SK-N-SH (cell line): ENCODE results near the gene MYO18B.

ENCODE experiments used
- CTCF ChIP-seq: fragments of 200-600 bp; sonication (generic); IDR thresholded peaks from 2 replicates; pipeline ENCODE4 v1.6.1; 2017; ENCODE audit warnings: antibody characterized with exemption, mild to moderate bottlenecking, moderate library complexity
- EP300 ChIP-seq, 2 experiments: IDR thresholded peaks; 2 replicates each; pipeline versions ENCODE4 v1.4.0 to v1.6.1; 2012; ENCODE audit warnings: borderline replicate concordance in 1 of 2, low read depth in 1 of 2, low read length in 1 of 2
- EZH2phosphoT487 ChIP-seq: fragments of 200-600 bp; sonication (generic); IDR thresholded peaks from 2 replicates; pipeline ENCODE4 v1.6.1; 2017; ENCODE audit warnings: low read depth, mixed run types, mild to moderate bottlenecking, antibody characterized with exemption, moderate library complexity, borderline replicate concordance
- MAX ChIP-seq: IDR thresholded peaks from 2 replicates; pipeline ENCODE4 v1.4.0; 2012; ENCODE audit warnings: low read depth
- POLR2AphosphoS5 ChIP-seq: IDR thresholded peaks from 2 replicates; pipeline ENCODE4 v1.6.1; 2012; ENCODE audit warnings: low read depth, low read length
- SIN3A ChIP-seq: IDR thresholded peaks from 2 replicates; pipeline ENCODE4 v1.6.1; 2012; ENCODE audit warnings: low read depth, mild to moderate bottlenecking, low read length, moderate library complexity, borderline replicate concordance
- SMC3 ChIP-seq: IDR thresholded peaks from 2 replicates; pipeline ENCODE4 v1.6.1; 2012; ENCODE audit warnings: low read depth, low read length, improper control_type of control experiment
- TAF1 ChIP-seq: IDR thresholded peaks from 2 replicates; pipeline ENCODE4 v1.6.1; 2012; ENCODE audit warnings: low read depth, mild to moderate bottlenecking, low read length, moderate library complexity, borderline replicate concordance
- USF1 ChIP-seq: IDR thresholded peaks from 2 replicates; pipeline ENCODE4 v1.4.0; 2012; ENCODE audit warnings: low read depth, borderline replicate concordance
- YY1 ChIP-seq: IDR thresholded peaks from 2 replicates; pipeline ENCODE4 v1.4.0; 2012; ENCODE audit warnings: low read depth, mild to moderate bottlenecking

GRCh38 chr22:25754527-25755202, 12.7 kb downstream of the MYO18B start:
- TF ChIP-seq POLR2AphosphoS5 (no peak), SMC3 (no peak), EP300 (IDR thresholded peaks at IDR 0.05; ENCODE audit: borderline replicate concordance in 1 of 2, low read depth in 1 of 2, low read length in 1 of 2) (no peak), USF1 (no peak), YY1 (no peak), TAF1 (no peak), EZH2phosphoT487 (no peak), MAX (no peak), CTCF (no peak), SIN3A (no peak)
